OCI-LY3 (cell line): ENCODE data around the gene ETV6.

Experiments used
- CTCF ChIP-seq: fragments of 200-600, 300-600 bp; sonication (generic); IDR thresholded peaks from 2 replicates; pipeline ENCODE4 v1.5.1; 2014; ENCODE audit warnings: antibody characterized with exemption, low read length, low read depth
- EZH2phosphoT487 ChIP-seq: fragments of 200-600 bp; shearing (Covaris generic); IDR thresholded peaks from 2 replicates; pipeline ENCODE4 v1.6.1; 2018; ENCODE audit warnings: antibody characterized with exemption, mixed run types, low read depth

GRCh38 chr12:11787437-11787836 lies 138.0 kb downstream of the ETV6 start:
- TF ChIP-seq CTCF (no peak), EZH2phosphoT487 (no peak)
